GM19351 (cell line): ENCODE data around the gene RBM28.

Experiments used
- ATAC-seq: cut with Tn5 transposase; IDR thresholded peaks from one replicate; pipeline ENCODE4 v1.9.1; 2021; ENCODE audit warnings: mild to moderate bottlenecking, moderate library complexity; ENCODE audit not compliant: unreplicated experiment

The RBM28 gene

DNA sequence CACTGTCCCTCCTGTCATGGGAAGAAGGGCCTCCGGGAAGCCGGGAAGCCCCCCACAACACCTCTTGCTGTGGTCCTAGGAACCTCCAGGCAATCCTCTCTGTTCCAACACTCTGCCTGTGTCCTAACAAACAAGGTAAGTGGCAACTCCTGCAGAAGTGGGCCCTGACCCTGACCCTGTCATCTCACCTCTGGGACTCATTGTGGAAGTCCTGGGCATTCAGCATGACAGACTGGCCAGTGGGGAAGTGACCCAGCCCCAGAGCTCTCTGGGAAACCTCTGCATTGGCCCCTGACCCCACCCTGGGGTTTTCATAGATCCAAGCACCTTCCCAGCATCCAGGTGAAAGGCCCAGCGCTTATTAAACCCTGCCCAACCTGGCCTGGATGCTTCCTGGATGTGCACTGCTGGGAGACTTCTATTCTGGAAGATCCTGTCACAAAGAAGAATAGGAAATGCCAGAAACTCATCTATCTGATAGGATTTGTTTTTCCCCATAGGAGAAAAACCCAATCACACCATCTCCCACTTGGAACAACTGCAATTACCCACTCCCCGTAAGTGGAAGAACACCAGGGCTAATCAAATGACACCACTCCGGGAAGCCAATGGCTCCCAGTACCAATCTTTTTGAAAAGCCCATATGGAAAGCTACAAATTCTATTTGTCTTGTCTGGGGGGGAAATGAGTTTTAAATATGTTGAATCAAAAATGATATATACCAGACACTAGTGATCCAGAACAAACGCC lies 78.4 kb downstream of the RBM28 start:
- no peak for ATAC-seq

DNA sequence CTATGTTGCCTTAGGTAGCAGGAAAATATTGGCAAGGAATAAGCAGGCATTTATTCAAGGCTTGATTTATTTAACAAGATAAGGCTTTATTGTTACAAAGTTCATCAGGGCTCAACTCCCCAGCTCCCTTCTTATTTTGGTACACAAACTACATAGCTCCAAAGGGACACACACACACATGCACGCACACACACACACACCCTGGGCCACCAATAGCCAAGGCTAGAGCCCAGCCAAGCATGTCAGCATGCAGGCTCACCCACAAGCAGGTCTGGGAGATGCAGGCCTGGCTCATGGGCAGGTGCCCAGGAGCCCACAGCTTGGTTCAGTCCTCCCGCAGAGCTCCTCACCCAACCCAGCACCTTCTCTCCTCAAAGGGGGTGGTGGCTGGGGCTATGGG lies 79.2 kb downstream of the RBM28 start:
- ATAC-seq = no peak

GRCh38 chr7:128263420-128263819 lies 80.3 kb downstream of the RBM28 start:
- ATAC-seq = no peak

DNA sequence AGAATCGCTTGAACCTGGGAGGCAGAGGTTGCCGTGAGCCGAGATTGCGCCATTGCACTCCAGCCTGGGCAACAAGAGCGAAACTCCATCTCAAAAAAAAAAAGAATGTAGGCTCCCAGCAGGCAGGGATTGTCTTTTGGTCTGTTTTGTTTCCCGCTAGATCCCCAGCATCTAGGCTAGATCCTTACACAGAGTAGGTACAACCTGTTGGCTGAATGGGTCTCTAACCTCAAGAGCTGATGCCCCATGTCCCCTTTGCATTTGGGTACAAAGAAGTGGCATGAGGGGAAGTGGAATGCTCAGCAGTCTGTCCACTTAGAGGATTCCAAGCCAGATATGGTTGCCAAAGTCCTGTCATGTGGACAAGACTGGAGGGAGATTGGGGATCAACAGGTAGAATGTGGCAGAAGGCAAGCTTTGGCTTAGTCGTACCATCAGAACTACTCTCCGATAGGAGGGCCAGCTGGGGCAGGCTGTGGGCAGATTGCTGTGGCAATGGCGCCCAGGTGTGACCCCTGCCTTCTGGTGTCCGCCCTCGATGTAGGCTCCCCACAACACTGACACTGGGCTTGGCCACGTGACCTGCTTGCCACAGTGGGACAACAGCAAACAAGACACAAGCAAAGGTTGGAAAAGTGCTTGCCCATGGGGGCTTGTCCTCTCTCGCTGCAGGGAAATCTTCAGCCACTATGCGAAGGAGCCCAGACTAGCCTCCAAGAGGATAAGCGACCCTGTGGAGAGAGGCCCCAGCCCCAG lies 81.3 kb downstream of the RBM28 start:
- ATAC-seq = no peak

- no peak for ATAC-seq
These were observed 83.5 kb downstream of the RBM28 start for GRCh38 chr7:128260069-128260795.

DNA sequence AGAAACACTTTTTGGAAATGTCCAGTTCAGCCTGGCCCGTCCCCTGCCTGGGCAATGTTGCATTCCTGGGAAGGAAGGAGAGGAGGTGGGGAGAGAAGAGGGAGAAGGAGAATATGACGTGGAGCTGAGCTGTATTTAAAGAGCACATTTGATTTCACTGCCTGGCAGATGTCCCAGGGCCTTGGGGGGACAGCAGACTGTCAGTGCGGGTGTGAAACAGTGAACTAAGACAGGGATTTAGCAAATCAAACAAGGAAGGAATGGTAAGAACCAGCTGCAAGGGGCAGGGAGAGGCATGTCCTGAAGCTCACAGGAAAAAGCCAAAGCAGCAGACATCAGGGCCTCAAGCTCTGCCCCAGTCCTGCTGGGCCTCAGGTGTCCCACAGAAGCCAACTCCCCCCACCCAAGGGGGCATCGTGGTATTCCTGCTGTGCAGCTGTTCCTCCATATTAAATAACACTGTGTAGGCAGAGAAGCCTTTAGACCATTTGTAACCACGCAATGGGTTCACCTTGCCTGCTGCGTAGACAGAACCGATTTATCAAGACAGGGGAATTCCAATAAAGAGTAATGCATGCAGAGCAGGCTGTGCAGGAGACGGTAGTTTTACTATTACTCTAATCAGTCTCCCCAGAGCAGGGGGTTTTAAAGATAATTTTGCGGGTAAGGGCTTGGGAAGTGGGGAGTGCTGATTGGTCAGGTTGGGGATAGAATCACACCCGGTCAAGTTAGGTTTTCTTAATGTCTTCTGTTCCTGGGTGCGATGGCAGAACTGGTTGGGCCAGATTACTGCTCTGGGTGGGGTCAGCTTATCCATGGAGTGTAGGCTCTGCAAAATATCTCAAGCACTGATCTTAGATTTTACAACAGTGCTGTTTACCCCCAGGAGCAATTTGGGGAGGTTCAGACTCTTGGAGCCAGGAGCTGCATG lies 84.3 kb downstream of the RBM28 start:
- no peak for ATAC-seq

DNA sequence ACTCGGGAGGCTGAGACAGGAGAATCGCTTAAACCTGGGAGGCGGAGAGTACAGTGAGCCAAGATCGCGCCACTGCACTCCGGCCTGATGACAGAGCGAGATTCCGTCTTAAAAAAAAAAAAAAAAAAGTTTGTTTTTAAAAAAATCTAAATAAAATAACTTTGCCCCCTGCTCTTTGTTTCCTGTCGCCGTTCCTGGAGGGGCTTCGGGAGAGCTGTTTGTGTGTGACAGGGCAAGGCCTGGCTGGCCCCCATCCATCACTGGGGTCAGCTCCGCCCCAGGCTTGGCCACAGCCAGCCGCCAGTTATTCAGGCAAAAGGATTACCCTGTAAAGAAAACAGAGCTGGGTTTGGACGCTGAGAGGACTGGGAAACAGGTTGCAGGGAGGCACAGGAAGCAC lies 86.2 kb downstream of the RBM28 start:
- no peak for ATAC-seq

GRCh38 chr7:128255271-128255670 lies 88.4 kb downstream of the RBM28 start:
- no peak for ATAC-seq

DNA sequence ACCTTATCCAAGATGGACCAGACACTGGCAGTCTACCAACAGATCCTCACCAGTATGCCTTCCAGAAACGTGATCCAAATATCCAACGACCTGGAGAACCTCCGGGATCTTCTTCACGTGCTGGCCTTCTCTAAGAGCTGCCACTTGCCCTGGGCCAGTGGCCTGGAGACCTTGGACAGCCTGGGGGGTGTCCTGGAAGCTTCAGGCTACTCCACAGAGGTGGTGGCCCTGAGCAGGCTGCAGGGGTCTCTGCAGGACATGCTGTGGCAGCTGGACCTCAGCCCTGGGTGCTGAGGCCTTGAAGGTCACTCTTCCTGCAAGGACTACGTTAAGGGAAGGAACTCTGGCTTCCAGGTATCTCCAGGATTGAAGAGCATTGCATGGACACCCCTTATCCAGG lies 89.2 kb downstream of the RBM28 start:
- no peak for ATAC-seq

GRCh38 chr7:128253701-128254100 lies 90.0 kb downstream of the RBM28 start:
- ATAC-seq = no peak

DNA sequence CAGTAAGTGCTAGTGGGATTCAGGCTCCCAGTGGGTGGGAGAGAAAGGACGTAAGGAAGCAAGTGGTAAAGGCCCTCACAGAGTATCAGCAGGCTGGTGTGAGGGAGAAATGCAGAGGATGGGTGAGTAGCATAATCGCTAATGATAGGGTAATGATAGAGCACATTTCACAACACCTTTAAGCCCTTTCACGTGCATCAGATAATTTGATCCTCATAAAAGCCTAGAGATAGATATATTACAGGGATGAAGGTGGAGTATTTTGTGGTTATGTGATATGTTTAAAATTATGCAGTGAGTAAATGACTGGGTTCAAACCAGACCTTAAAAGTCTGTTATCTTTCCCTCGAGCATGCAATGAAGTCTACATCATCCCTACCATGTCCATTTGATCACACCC lies 92.4 kb downstream of the RBM28 start:
- no peak for ATAC-seq
